Measurements from ENCODE around the gene CCDC24. TPM values are rescaled to one million over a fixed set of nuclear protein-coding genes. Genes with fewer than 3 reads are reported as not detected.

Gene CCDC24
- total RNA-seq, 2 experiments from 2014 or later = 1.2 to 2.0 TPM

GRCh38 chr1:44015206-44015605 lies 23.8 kb downstream of the CCDC24 start:
- no peak overlapping the region for H3K27ac Mint-ChIP-seq
- H3K4me3 Mint-ChIP-seq = no peak overlapping the region
- H3K4me1 Mint-ChIP-seq = peaks cover 9% of the 10 kb centered on the region
- intact Hi-C loops (cut with DNase I, micrococcal nuclease) = no loop called here
- DNase-seq = no peak
- H3K36me3 Mint-ChIP-seq (ENCODE audit: low read depth) = no peaks in the 10 kb centered on the region
- no peaks in the 10 kb centered on the region for H3K9me3 Mint-ChIP-seq (ENCODE audit: low read depth)
- no peak for ATAC-seq
- CTCF ChIA-PET = interaction anchor here (1.1 to 1.2 kb wide), 2 partner anchors 9 to 14 kb away, joined by 3 to 6 read pairs; no protein-coding TSS in a partner anchor
- POLR2A ChIA-PET = no interaction called here
- no peaks in the 10 kb centered on the region for H3K27me3 Mint-ChIP-seq

- Mint-ChIP-seq H3K9me3 (ENCODE audit: low read depth) (no peaks in the 10 kb centered on the region), H3K36me3 (ENCODE audit: low read depth) (no peaks in the 10 kb centered on the region), H3K4me1 (peaks cover 9% of the 10 kb centered on the region), H3K4me3 (no peak overlapping the region), H3K27me3 (no peaks in the 10 kb centered on the region), H3K27ac (no peak overlapping the region)
- ChIA-PET CTCF (no interaction called here), POLR2A (no interaction called here)
- no peak for DNase-seq
- no peak for ATAC-seq
- intact Hi-C loops (cut with DNase I, micrococcal nuclease) = no loop called here
Measured at GRCh38 chr1:44016041-44016889, 24.9 kb downstream of the CCDC24 start.

GRCh38 chr1:44016890-44017400 lies 25.5 kb downstream of the CCDC24 start:
- H3K4me3 Mint-ChIP-seq = no peak overlapping the region
- no peaks in the 10 kb centered on the region for H3K27me3 Mint-ChIP-seq
- intact Hi-C loops (cut with DNase I, micrococcal nuclease) = no loop called here
- H3K27ac Mint-ChIP-seq = no peak overlapping the region
- no peaks in the 10 kb centered on the region for H3K9me3 Mint-ChIP-seq (ENCODE audit: low read depth)
- DNase-seq (no peak), ATAC-seq (no peak)
- peaks cover 9% of the 10 kb centered on the region for H3K4me1 Mint-ChIP-seq
- ChIA-PET CTCF (interaction anchor here (1.8 kb wide), 1 partner anchor 20 kb away, joined by 8 read pairs; no protein-coding TSS in a partner anchor), POLR2A (no interaction called here)
- H3K36me3 Mint-ChIP-seq (ENCODE audit: low read depth) = peaks cover 3% of the 10 kb centered on the region

GRCh38 chr1:44019466-44019948 lies 28.1 kb downstream of the CCDC24 start:
- Mint-ChIP-seq H3K27ac (no peak overlapping the region), H3K9me3 (ENCODE audit: low read depth) (no peaks in the 10 kb centered on the region), H3K27me3 (no peaks in the 10 kb centered on the region), H3K36me3 (ENCODE audit: low read depth) (peaks cover 8% of the 10 kb centered on the region), H3K4me3 (no peak overlapping the region), H3K4me1 (no peaks in the 10 kb centered on the region)
- intact Hi-C loops (cut with DNase I, micrococcal nuclease) = no loop called here
- ATAC-seq (no peak), DNase-seq (no peak)
- ChIA-PET CTCF (interaction anchor here (2.6 kb wide), 1 partner anchor 14 kb away, joined by 12 read pairs; no protein-coding TSS in a partner anchor), POLR2A (no interaction called here)

GRCh38 chr1:44020464-44020863 lies 29.1 kb downstream of the CCDC24 start:
- Mint-ChIP-seq H3K36me3 (ENCODE audit: low read depth) (peaks cover 12% of the 10 kb centered on the region), H3K4me1 (no peaks in the 10 kb centered on the region), H3K4me3 (no peak overlapping the region), H3K9me3 (ENCODE audit: low read depth) (no peaks in the 10 kb centered on the region), H3K27ac (no peak overlapping the region), H3K27me3 (no peaks in the 10 kb centered on the region)
- CTCF ChIA-PET = interaction anchor here (0.6 to 1.8 kb wide), 3 partner anchors 14 to 368 kb away, joined by 3 to 6 read pairs (median 4); no protein-coding TSS in a partner anchor
- intact Hi-C loops (cut with DNase I, micrococcal nuclease) = no loop called here
- POLR2A ChIA-PET = no interaction called here
- DNase-seq = no peak
- ATAC-seq = no peak

GRCh38 chr1:44021156-44021555 lies 29.8 kb downstream of the CCDC24 start:
- Mint-ChIP-seq H3K9me3 (ENCODE audit: low read depth) (no peaks in the 10 kb centered on the region), H3K27ac (no peak overlapping the region), H3K27me3 (no peaks in the 10 kb centered on the region), H3K36me3 (ENCODE audit: low read depth) (peaks cover 12% of the 10 kb centered on the region), H3K4me3 (no peak overlapping the region), H3K4me1 (no peaks in the 10 kb centered on the region)
- POLR2A ChIA-PET = interaction anchor here (0.7 kb wide), 1 partner anchor 9 kb away, joined by 4 read pairs; no protein-coding TSS in a partner anchor
- ATAC-seq = no peak
- CTCF ChIA-PET = interaction anchor here (0.7 to 1.8 kb wide), 3 partner anchors 15 to 217 kb away, joined by 3 to 6 read pairs (median 3); no protein-coding TSS in a partner anchor
- intact Hi-C loops (cut with DNase I, micrococcal nuclease) = no loop called here
- DNase-seq = no peak

- Mint-ChIP-seq H3K27me3 (no peaks in the 10 kb centered on the region), H3K4me3 (no peak overlapping the region), H3K36me3 (ENCODE audit: low read depth) (peaks cover 12% of the 10 kb centered on the region), H3K9me3 (ENCODE audit: low read depth) (no peaks in the 10 kb centered on the region), H3K4me1 (no peaks in the 10 kb centered on the region), H3K27ac (no peak overlapping the region)
- DNase-seq (no peak), ATAC-seq (no peak)
- POLR2A ChIA-PET = interaction anchor here (0.7 kb wide), 1 partner anchor 9 kb away, joined by 4 read pairs; no protein-coding TSS in a partner anchor
- intact Hi-C loops (cut with DNase I, micrococcal nuclease) = no loop called here
- CTCF ChIA-PET = interaction anchor here (0.7 to 1.8 kb wide), 4 partner anchors 15 to 217 kb away, joined by 3 to 6 read pairs (median 3); no protein-coding TSS in a partner anchor
Measured at GRCh38 chr1:44021581-44022321, 30.4 kb downstream of the CCDC24 start.

- Mint-ChIP-seq H3K27ac (no peak overlapping the region), H3K4me3 (no peak overlapping the region)
- POLR2A ChIA-PET = no interaction called here
Measured at GRCh38 chr1:44024031-44024902, 32.9 kb downstream of the CCDC24 start.

GRCh38 chr1:44024903-44025525 lies 33.6 kb downstream of the CCDC24 start:
- H3K4me1 Mint-ChIP-seq = peaks cover 17% of the 10 kb centered on the region
- no peak overlapping the region for H3K4me3 Mint-ChIP-seq
- peaks cover 16% of the 10 kb centered on the region for H3K36me3 Mint-ChIP-seq (ENCODE audit: low read depth)
- no peaks in the 10 kb centered on the region for H3K9me3 Mint-ChIP-seq (ENCODE audit: low read depth)
- ATAC-seq (no peak), DNase-seq (no peak)
- POLR2A ChIA-PET = no interaction called here
- CTCF ChIA-PET = no interaction called here
- H3K27ac Mint-ChIP-seq = no peak overlapping the region
- intact Hi-C loops (cut with DNase I, micrococcal nuclease) = no loop called here
- H3K27me3 Mint-ChIP-seq = no peaks in the 10 kb centered on the region

More at GRCh38 chr1:44024031-44024902, 32.9 kb downstream of the CCDC24 start:
- no peak for ATAC-seq
- Mint-ChIP-seq H3K4me1 (peaks cover 11% of the 10 kb centered on the region), H3K27me3 (no peaks in the 10 kb centered on the region), H3K36me3 (ENCODE audit: low read depth) (peaks cover 16% of the 10 kb centered on the region), H3K9me3 (ENCODE audit: low read depth) (no peaks in the 10 kb centered on the region)
- intact Hi-C loops (cut with DNase I, micrococcal nuclease) = no loop called here
- CTCF ChIA-PET = interaction anchor here (0.6 kb wide), 1 partner anchor 46 kb away, joined by 4 read pairs; no protein-coding TSS in a partner anchor
- no peak for DNase-seq

GRCh38 chr1:44025816-44026215 lies 34.4 kb downstream of the CCDC24 start:
- CTCF ChIA-PET = interaction anchor here (0.7 to 1.9 kb wide), 2 partner anchors 22 to 35 kb away, joined by 3 read pairs; partner anchors contain the start of gene CCDC24
- Mint-ChIP-seq H3K27ac (no peak overlapping the region), H3K4me1 (peaks cover 17% of the 10 kb centered on the region), H3K4me3 (no peak overlapping the region), H3K36me3 (ENCODE audit: low read depth) (peaks cover 16% of the 10 kb centered on the region), H3K9me3 (ENCODE audit: low read depth) (no peaks in the 10 kb centered on the region), H3K27me3 (no peaks in the 10 kb centered on the region)
- ATAC-seq (no peak), DNase-seq (no peak)
- intact Hi-C loops (cut with DNase I, micrococcal nuclease) = no loop called here
- POLR2A ChIA-PET = no interaction called here
